HEK293T (cell line): ENCODE measurements around the gene ESYT1.

Source experiments
- ARNT ChIP-seq: fragments of 450-650 bp; IDR thresholded peaks from 2 replicates; pipeline ENCODE4 v1.6.1; 2017; ENCODE audit warnings: mild to moderate bottlenecking
- ELF4 ChIP-seq: fragments of 450-650 bp; IDR thresholded peaks from 2 replicates; pipeline ENCODE4 v1.6.1; 2017; ENCODE audit warnings: antibody characterized with exemption
- HDGF ChIP-seq: fragments of 450-650 bp; IDR thresholded peaks from 2 replicates; pipeline ENCODE4 v1.6.1; 2017; ENCODE audit warnings: antibody characterized with exemption, borderline replicate concordance
- L3MBTL2 ChIP-seq: fragments of 450-650 bp; conservative IDR thresholded peaks from 2 replicates; pipeline ENCODE4 v1.6.1; 2016; ENCODE audit warnings: mild to moderate bottlenecking
- SUZ12 ChIP-seq: fragments of 450-650 bp; IDR thresholded peaks from 2 replicates; pipeline ENCODE4 v1.6.1; 2016; ENCODE audit warnings: mild to moderate bottlenecking
- TARDBP ChIP-seq: fragments of 450-650 bp; IDR thresholded peaks from 2 replicates; pipeline ENCODE4 v1.6.1; 2016
- ZNF384 ChIP-seq: fragments of 450-650 bp; IDR thresholded peaks from 2 replicates; pipeline ENCODE4 v1.6.1; 2016

GRCh38 chr12:56193025-56193578 is 65.0 kb downstream of the ESYT1 start:
- no peak for TF ChIP-seq ARNT
- TF ChIP-seq TARDBP = no peak
- TF ChIP-seq ELF4 = no peak
- no peak for TF ChIP-seq ZNF384
- TF ChIP-seq SUZ12 = no peak
- TF ChIP-seq HDGF = no peak
- no peak for TF ChIP-seq L3MBTL2
